Activated naive CD4-positive, alpha-beta T cell (primary cell): Measurements from ENCODE around the gene SUFU.

Source experiments
- DNase-seq, 4 experiments: peaks; one replicate each; lab custom pipeline; 2025; lab: John Stamatoyannopoulos, UW

Gene SUFU

DNA sequence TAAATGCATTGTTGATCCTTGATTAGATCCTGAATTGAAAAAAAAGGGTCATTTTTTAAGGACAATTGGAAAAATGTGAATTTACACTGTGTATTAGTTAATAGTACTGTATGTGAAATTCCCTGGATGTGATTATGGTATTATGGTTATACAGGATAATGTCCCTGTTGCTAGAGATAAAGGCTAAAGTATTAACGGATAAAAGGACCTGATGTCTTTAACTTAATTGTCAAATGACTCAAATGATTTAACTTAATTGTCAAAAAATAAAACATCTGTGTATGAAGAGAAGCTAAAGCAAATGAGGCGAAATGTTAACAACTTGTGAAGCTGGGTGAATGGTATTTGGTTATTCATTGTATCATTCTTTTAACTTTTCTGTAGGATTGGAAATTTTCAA, 48.8 kb downstream of the SUFU start:
- no peak for DNase-seq

DNA sequence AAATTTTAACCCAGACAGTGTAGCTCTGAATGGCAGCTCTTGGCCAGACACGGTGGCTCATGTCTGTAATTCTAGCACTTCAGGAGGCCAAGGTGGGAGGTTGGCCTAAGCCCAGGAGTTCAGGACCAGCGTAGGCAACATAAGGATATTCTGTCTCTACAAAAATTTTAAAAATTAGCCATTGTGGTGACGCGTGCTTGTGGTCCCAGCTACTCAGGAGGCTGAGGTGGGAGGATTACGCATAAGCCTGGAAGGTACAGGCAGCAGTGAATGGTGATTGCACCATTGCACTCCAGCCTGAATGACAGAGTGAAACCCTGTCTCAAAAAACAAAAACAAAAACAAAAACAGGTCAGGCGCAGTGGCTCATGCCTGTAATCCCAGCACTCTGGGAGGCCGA, 50.0 kb downstream of the SUFU start:
- DNase-seq: no peak

- DNase-seq: no peak
Measured at GRCh38 chr10:102554531-102554930, 50.8 kb downstream of the SUFU start.

- no peak for DNase-seq
Measured at GRCh38 chr10:102555781-102556328, 52.1 kb downstream of the SUFU start.

GRCh38 chr10:102557569-102557968, 53.8 kb downstream of the SUFU start:
- no peak for DNase-seq

DNA sequence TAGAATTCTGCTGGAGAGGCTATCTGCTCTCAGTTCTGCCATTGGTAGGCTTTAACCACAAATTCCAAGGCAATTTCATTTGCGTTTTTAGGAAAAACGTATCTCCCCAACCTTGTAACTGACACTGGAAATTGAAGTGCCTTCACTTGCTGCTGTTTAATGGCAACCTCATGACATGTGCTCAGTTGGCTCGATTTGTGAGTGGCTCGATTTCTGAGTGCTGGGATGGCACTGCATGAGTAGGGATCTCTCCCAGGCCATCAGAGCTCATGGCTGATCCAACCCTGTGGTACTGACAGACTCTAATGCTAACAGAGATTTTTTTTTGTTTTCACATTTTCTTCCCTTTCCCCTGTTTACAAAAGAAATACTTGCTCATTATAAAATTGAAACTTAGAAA, 56.0 kb downstream of the SUFU start:
- DNase-seq: no peak

GRCh38 chr10:102564209-102564834, 60.5 kb downstream of the SUFU start:
- no peak for DNase-seq

DNA sequence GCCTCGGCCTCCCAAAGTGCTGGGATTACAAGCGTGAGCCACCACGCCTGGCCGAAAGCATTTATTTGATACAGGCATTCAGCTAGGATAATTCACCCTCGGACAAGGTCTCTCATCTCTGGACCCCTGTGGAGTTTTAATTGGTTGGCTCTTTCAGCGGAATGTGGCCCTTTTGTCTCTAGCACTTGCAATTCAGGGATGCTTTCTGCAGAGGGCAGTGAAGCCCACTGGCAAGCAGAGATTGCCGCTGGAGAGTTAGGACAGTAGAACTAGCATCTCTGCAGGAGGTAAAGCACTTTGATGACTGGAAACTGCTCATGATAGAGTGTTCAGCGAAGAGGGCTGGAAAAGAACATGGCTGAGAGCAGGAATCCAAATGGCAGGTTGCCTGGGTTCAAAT, 62.0 kb downstream of the SUFU start:
- DNase-seq: no peak

DNA sequence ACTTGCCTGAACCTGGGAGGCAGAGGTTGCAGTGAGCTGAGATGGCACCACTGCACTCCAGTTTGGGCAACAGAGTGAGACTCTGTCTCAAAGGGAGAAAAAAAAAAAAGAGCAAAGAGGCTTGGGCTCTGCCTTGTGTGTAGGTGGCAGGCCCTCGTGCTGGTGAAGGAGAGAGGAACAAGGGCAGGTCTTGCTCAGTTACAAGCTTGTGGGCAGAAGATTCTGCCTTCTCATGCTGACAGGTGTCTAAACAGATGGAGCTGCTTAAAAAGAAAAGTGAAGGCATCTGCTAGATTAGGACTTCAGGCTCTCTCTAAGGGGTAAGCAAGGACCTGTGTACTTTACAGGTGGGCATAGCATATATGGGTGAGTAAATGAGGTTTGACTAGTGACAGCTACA, 75.0 kb downstream of the SUFU start:
- DNase-seq: no peak

DNA sequence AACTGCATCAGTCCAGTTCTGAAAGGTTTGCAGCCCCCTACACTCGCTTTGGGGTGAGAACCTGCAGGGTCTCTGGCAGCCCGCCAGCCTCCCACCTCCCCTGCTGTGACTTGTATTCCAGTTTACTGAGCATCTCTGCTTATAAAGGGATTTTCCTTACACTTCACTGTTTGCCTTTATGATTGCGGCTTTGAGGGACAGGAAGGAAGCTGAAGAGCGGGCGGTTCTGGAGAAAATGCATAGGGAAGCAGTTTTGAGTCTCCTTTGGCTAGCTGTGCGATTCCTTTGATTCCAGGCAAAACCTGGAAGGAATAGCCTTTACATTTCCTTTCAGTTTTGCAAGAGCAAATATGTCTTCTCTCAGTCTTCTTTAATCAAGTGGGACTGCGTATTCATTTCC, 75.6 kb downstream of the SUFU start:
- no peak for DNase-seq

GRCh38 chr10:102580230-102580629, 76.5 kb downstream of the SUFU start:
- no peak for DNase-seq

GRCh38 chr10:102581401-102581800, 77.6 kb downstream of the SUFU start:
- no peak for DNase-seq

GRCh38 chr10:102581981-102582580, 78.3 kb downstream of the SUFU start:
- no peak for DNase-seq

DNA sequence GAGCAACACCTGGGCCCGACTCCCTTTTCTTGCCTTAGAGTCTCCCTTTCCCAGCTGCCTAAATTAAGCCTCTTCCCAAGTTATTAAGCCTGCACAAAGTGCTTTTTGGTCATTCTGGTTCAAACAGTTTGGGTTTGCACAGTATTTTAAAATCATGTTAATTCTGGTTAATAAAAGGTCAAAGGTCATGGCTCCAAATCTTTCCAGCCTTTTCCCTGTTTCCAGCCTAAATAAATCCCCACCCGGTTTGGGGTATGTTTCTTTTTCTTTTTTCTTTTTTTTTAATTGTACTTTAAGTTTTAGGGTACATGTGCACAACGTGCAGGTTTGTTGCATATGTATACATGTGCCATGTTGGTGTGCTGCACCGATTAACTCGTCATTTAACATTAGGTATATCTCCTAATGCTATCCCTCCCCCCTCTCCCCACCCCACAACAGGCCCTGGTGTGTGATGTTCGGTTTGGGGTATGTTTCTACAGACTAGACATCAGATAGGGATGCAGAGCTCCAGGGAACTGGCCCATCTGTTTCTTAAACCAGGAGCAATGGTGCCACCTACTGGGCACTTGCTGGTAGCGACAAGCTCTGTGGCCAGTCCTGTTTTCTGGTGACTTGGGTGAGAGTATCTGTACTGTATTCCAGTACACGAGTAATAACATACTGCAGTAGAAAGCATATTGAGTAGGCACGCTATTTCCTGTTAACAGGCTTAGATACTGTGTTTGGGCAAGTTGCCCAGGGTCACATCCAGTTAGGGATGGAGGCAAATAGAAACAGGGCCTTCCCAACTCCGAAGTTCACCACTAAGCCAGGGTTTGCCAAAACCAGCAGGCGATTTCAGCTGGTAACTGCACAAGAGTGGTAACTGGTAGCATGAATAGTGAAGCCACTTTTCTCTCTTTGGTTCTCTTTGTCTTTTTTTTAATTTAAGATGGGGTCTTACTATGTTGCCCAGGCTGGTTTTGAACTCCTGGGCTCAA, 80.0 kb downstream of the SUFU start:
- peak; percentile 37 to 74 (median 52) for DNase-seq

DNA sequence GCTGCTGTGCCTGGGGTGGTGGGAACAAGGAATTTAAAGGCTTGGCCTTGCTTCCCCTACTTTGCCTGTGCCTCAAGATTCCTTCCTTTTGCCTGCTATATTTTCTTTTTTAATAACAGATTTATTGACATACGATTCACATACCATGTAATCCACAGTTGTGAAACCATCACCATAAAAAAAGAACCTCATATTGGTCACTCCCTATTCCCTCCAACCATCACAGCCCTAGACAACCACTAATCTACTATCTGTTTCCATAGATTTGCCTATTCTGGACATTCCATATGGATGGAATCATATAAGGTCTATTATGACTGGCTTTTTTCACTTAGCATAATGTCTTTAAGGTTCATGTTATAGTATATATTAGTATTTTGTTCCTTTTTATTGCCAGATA, 81.3 kb downstream of the SUFU start:
- DNase-seq: no peak

DNA sequence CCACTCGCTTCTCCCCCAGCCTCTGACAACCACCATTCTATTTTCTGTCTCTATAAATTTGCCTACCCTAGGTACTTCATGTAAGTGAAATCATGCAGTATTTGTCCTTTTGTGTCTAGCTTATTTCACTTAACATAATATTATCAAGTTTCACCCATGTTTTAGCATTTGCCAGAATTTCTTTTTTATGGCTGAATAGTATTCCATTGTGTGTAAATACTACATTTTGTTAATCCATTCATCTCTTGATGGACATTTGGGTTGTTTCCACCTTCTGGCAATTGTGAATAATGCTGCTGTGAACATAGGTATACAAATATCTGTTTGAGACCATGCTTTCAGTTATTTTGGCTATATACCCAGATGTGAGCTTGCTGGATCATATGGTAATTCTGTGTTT, 83.1 kb downstream of the SUFU start:
- no peak for DNase-seq

GRCh38 chr10:102588875-102589274, 85.1 kb downstream of the SUFU start:
- DNase-seq: no peak

- no peak for DNase-seq
Measured at GRCh38 chr10:102593074-102593803, 89.5 kb downstream of the SUFU start.

DNA sequence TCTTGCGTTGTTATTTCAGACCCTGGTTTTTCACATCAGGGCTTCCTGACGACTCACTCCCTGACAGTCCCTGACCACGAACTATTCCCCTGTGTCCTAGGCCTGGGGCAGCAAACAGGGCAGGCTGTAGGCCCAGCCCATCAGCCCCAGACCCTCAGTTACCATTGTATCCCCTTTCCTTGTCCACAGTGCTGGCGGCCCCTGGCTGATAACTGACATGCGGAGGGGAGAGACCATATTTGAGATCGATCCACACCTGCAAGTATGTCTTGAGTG, 90.0 kb downstream of the SUFU start:
- DNase-seq: no peak

DNA sequence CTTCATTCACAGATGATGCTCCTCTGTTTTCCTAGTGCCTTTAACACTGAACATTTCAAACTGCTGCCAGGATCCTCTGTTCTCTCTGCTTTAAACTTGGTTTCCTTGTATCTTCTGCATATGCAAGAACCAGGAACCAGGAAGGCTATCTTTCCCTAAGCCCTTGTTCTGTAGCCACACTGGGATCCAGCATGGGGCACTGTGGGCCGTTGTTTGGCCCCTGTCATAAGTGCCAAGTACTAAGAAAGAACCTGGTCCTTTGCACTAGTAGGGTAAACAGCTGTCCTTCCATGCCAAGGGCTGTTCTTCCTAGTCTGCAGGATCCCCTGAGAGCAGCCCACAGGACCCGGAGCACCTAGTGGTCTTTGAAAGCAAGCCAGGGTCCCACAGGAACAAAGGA, 91.5 kb downstream of the SUFU start:
- no peak for DNase-seq

- DNase-seq: no peak
Measured at GRCh38 chr10:102595897-102596296, 92.1 kb downstream of the SUFU start.

DNA sequence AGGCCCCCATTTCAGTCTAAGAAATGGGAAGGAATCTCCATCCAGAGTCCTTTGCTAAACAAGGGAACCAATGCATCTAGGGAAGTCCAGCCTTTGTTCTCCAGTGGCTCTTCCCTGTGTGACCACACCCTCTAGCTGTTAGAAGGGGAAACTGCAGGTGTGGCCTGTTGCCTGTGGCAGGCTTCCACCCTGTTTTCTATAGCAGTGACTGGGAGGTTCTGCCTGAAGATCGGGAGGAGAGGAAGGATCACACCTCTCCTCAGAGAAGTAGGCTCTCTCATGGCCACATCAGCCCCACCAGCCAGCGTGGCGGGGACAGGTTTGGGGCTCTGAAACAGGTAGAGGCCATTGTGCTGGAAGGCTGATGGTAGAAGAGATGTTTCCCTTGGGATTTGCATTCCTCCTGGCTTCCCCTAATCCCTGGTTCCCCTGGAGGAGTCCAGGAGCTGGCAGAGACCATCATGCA, 92.8 kb downstream of the SUFU start:
- no peak for DNase-seq
